GM12865 (cell line): ENCODE data around the gene TTC29.
A peak's percentile ranks its signal among the peaks of the same experiment; 100 is the strongest.

Experiments used
- DNase-seq: peaks from one replicate; pipeline ENCODE4 v3.0.0; 2010; ENCODE audit warnings: low read depth
- H3K4me3 ChIP-seq: 2 replicates; pipeline ENCODE4 v1.5.1; 2011; ENCODE audit warnings: mild to moderate bottlenecking, low read depth, low read length, control low read depth
- CTCF ChIP-seq: IDR thresholded peaks from 2 replicates; pipeline ENCODE4 v1.5.1; 2011; ENCODE audit warnings: low read length, control low read depth, low read depth, inconsistent platforms; ENCODE audit not compliant: insufficient read depth; ENCODE audit errors: missing control alignments

The TTC29 gene

GRCh38 chr4:146795711-146796110 is 150.0 kb downstream of the TTC29 start:
- no peak overlapping the region for H3K4me3 ChIP-seq
- DNase-seq, result no peak
- no peak for TF ChIP-seq CTCF

- TF ChIP-seq CTCF, result no peak
- no peak for DNase-seq
- no peak overlapping the region for H3K4me3 ChIP-seq
Measured at GRCh38 chr4:146793727-146794126, 151.9 kb downstream of the TTC29 start.

GRCh38 chr4:146791439-146791838 is 154.2 kb downstream of the TTC29 start:
- no peak for DNase-seq
- H3K4me3 ChIP-seq, result no peak overlapping the region
- no peak for TF ChIP-seq CTCF

GRCh38 chr4:146790515-146790914 is 155.1 kb downstream of the TTC29 start:
- DNase-seq, result no peak
- no peak for TF ChIP-seq CTCF
- H3K4me3 ChIP-seq, result no peak overlapping the region

- no peak overlapping the region for H3K4me3 ChIP-seq
- DNase-seq, result peak; percentile 47
- TF ChIP-seq CTCF, result no peak
Measured at GRCh38 chr4:146787731-146788130, 157.9 kb downstream of the TTC29 start.

- H3K4me3 ChIP-seq, result no peak overlapping the region
- no peak for DNase-seq
- no peak for TF ChIP-seq CTCF
Measured at GRCh38 chr4:146776691-146777090, 169.0 kb downstream of the TTC29 start.

GRCh38 chr4:146763560-146763959 is 182.1 kb downstream of the TTC29 start:
- no peak for DNase-seq
- TF ChIP-seq CTCF, result no peak
- H3K4me3 ChIP-seq, result no peak overlapping the region
